Stimulated activated CD8-positive, alpha-beta memory T cell treated with anti-CD3 and anti-CD28 coated beads, Interleukin-15, amount 100 ng/mL, for 24 hours (primary cell): Measurements from ENCODE around the gene ACOT6.
"Not testable (repeated sequence)": the region's sequence is repeated elsewhere in the genome, so short reads cannot be mapped to it uniquely, and the experiment has no call there.

ENCODE experiments used
- DNase-seq: peaks from one replicate; pipeline ENCODE4 v3.0.0-alpha.2; 2020; ENCODE audit warnings: low read depth

ACOT6 gene

DNA sequence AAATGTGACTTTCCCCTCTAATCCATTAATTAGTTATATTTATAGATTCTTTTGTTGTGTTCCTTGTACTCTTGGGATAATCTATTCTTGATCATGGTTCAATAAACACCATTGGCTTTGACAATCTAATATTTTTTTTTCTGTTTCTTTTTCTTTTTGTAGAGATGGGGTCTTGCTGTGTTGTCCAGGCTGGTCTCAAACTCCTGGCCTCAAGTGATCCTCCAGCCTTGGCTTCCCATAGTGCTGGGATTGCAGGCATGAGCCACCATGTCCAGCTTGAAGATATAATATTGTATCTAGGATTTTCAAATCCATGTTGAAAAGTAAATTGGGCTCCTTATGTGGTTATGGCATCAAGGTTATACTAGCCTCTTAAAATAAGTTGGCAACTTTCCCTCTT lies 38.7 kb downstream of the ACOT6 start:
- DNase-seq: no peak

DNA sequence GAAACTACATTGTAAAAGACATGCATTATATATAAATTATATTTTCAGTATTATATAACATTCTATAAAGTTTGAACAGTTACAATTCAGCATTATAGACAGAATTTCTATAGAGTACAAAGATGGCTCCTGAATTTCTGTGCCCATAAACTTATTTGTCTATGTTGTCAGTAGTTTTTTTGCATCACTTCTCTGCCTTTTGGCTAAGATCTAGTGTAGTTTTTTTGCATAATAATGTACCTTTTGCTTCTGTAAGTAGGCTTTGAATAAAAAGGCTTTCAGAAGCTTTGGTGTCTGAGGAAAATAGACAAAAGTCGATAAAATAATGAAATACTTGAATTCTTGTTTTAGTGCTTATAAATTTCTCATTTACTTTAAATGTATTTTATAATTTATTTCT lies 43.5 kb downstream of the ACOT6 start:
- DNase-seq: no peak

DNA sequence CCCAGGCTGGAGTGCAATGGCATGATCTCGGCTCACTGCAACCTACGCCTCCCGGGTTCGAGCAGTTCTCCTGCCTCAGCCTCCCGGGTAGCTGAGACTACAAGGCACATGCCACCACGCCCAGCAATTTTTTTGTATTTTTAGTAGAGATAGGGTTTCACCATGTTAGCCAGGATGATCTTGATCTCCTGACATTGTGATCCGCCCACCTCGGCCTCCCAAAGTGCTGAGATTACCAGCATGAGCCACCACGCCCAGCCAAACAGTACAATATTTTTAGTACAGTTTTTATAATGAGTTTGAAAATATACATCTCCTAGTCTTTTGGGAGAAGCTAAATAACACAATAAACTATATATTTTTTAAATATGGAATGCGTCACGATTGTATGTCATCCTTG lies 46.9 kb downstream of the ACOT6 start:
- not testable (repeated sequence) for DNase-seq

DNA sequence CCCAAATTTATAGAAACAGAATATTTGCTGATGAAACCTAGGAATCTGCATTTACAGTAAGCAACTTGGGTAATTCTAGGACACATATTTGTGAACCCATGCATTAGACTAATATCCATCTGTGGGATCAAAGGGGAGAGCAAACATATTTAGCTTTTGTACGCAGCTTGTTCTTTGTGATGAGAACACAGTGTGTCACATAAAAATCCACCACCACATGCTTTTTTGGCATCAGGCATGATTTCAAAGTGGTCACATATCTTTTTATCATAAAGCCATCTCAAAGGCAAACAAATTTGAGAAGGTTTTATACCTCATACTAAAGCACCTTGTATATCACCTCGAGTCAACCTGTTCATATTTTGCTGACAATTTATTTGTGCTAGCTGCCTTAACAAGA lies 48.2 kb downstream of the ACOT6 start:
- DNase-seq: no peak

DNA sequence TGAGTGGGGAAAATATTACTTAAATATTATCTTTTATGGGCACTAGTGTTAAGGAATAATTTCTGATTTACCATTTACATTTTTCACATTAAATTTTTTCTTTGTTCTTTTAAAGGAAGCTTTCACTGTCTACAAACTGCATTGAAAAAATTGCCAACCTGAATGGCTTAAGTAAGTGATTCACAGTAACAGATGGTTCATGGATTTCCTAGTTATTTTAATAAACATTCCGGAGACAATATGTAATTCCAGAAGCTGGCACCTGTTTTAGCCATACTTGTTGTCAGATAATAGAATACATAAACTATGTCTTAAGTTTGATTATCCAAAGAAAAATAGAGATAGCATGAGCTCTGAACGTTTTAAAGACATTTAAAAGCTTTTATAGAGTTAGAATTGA lies 49.6 kb downstream of the ACOT6 start:
- no peak for DNase-seq

DNA sequence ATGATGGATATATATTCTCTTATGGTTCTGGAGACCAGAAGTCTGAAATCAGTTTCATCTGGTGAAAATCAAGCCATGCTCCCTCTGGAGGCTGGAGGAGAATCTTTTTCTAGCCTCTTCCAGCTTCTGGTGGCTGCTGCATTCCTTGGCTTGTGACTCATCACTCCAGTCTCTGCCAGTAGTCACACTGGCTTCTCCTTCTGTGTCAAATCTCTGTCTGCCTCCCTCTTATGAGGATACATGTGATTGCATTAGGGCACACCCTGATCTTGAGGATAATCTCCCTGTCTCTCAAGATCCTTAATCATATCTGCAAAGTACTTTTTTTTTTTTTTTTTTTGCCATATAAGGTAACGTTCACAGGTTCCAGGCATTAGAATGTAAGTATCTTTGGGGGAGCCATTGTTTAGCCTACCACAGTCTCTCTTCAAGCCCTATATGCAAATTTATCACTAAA lies 50.2 kb downstream of the ACOT6 start:
- DNase-seq: no peak

- no peak for DNase-seq
Measured at GRCh38 chr14:73663548-73664212, 51.4 kb downstream of the ACOT6 start.

DNA sequence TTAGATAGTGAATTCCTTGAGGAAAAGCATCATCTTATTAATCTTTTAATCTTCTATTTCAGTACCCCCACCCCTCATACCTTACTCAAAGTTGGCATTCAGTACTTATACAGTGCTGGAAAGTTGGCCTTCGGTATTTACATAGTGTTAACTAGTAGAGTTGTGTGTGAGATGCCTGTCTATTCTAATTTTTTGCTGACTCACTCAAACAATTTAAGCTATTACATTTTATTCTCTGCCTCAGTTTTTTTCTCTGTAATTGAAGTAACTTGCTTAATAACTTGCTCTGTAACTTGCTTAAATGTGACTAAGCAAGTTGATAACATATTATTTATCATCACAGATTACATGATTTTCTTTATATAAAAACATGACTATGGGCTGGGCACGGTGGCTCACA lies 52.8 kb downstream of the ACOT6 start:
- no peak for DNase-seq

DNA sequence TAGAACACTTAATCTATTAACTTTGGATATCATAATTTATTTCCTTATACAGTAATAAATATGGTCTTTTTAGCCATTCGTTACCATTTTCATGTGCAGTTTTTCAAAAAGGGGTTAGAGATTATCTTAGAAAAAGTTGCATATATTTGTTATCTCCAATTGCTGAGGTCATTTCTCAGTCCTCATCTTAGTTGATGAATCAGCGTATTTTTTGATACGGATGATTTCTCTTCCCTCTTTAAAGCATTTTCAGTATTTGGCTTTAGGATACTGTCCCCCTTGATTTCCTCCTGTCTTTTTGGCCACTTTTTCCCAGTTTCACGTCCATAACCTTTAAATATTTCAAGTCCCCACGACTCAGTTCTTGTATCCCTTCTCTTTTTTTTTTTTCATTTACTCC lies 54.3 kb downstream of the ACOT6 start:
- DNase-seq: no peak

GRCh38 chr14:73667854-73668253 lies 55.5 kb downstream of the ACOT6 start:
- no peak for DNase-seq
